ENCODE results near the gene CHADL.

Gene CHADL

GRCh38 chr22:41230401-41230785, 10.3 kb downstream of the CHADL start:
- DNase-seq (ENCODE audit: low read depth in 3 of 3): no peak

- DNase-seq (ENCODE audit: low read depth in 3 of 3): no peak
Measured at GRCh38 chr22:41229730-41230400, 10.9 kb downstream of the CHADL start.

GRCh38 chr22:41229215-41229614, 11.5 kb downstream of the CHADL start:
- DNase-seq (ENCODE audit: low read depth in 3 of 3): no peak

GRCh38 chr22:41226723-41227655, 13.7 kb downstream of the CHADL start:
- DNase-seq (ENCODE audit: low read depth in 3 of 3): no peak

- no peak for DNase-seq (ENCODE audit: low read depth in 3 of 3)
Measured at GRCh38 chr22:41223535-41223934, 17.2 kb downstream of the CHADL start.

- no peak for DNase-seq (ENCODE audit: low read depth in 3 of 3)
Measured at GRCh38 chr22:41222846-41223507, 17.8 kb downstream of the CHADL start.

- peak in 1 of 3 donors; percentile 26 for DNase-seq (ENCODE audit: low read depth in 3 of 3)
Measured at GRCh38 chr22:41217553-41218157, 23.1 kb downstream of the CHADL start.

- no peak for DNase-seq (ENCODE audit: low read depth in 3 of 3)
Measured at GRCh38 chr22:41216984-41217383, 23.7 kb downstream of the CHADL start.

- DNase-seq (ENCODE audit: low read depth in 3 of 3): no peak
Measured at GRCh38 chr22:41215926-41216325, 24.8 kb downstream of the CHADL start.

- no peak for DNase-seq (ENCODE audit: low read depth in 3 of 3)
Measured at GRCh38 chr22:41215409-41215808, 25.3 kb downstream of the CHADL start.

- no peak for DNase-seq (ENCODE audit: low read depth in 3 of 3)
Measured at GRCh38 chr22:41206719-41207118, 34.0 kb downstream of the CHADL start.

- DNase-seq (ENCODE audit: low read depth in 3 of 3): peak; percentile 96 to 99 (median 98)
Measured at GRCh38 chr22:41204992-41205900, 35.5 kb downstream of the CHADL start, which contains the start of gene L3MBTL2. TSS of gene L3MBTL2 (plus strand) at chr22:41205312. CDS start at chr22:41205363, 51 bp downstream.

GRCh38 chr22:41204066-41204465, 36.7 kb downstream of the CHADL start:
- DNase-seq (ENCODE audit: low read depth in 3 of 3): no peak

GRCh38 chr22:41203118-41203517, 37.6 kb downstream of the CHADL start:
- DNase-seq (ENCODE audit: low read depth in 3 of 3): no peak

GRCh38 chr22:41201141-41201540, 39.6 kb downstream of the CHADL start:
- DNase-seq (ENCODE audit: low read depth in 3 of 3): no peak

GRCh38 chr22:41198027-41198580, 42.6 kb downstream of the CHADL start:
- DNase-seq (ENCODE audit: low read depth in 3 of 3): peak; percentile 29 to 53 (median 51)

GRCh38 chr22:41197038-41197972, 43.4 kb downstream of the CHADL start:
- DNase-seq (ENCODE audit: low read depth in 3 of 3): peak; percentile 45 to 82 (median 55)

- no peak for DNase-seq (ENCODE audit: low read depth in 3 of 3)
Measured at GRCh38 chr22:41193829-41194228, 46.9 kb downstream of the CHADL start.

GRCh38 chr22:41191467-41191866, 49.3 kb downstream of the CHADL start:
- no peak for DNase-seq (ENCODE audit: low read depth in 3 of 3)

Measured in stimulated activated CD4-positive, alpha-beta T cell treated with anti-CD3 and anti-CD28 coated beads, TNF-alpha, amount 100 ng/mL, for 48 hours (primary cell).